ENCODE results near the gene TNFRSF13B.
"Not testable (repeated sequence)": the region's sequence is repeated elsewhere in the genome, so short reads cannot be mapped to it uniquely, and the experiment has no call there.

DNA sequence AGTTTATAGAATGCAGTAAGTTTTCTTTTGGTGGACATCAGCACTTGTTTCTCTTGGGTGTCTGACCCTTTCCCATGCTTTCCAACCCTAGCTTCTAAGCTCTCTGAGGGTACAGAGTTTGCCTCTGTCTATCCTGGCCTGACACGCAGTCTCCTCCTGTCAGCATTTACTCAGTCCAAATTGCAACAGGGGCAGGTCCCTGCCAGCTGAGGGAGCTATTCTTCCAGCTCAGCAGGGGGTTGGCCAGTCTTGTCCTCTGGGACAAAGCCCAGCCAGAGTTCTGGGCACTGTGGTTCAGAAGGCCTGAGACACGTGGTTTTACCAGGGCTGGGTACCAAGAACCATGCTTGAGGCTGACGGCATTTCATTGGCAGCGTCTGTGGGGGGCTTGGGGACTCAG lies 38.1 kb upstream of the TNFRSF13B start:
- TF ChIP-seq EZH2 (IDR thresholded peaks at IDR 0.05; ENCODE audit: low read length); CTCF (optimal IDR thresholded peaks at IDR 0.05 in 1 of 3, IDR thresholded peaks at IDR 0.05 in 1 of 3, conservative IDR thresholded peaks at IDR 0.05 in 1 of 3; ENCODE audit: extremely low read depth in 1 of 3, insufficient read depth in 2 of 3, low read length in 3 of 3): not testable (repeated sequence)
